K562 (cell line): Measurements from ENCODE around the gene LRMDA. TPM values are rescaled to one million over a fixed set of nuclear protein-coding genes. Genes with fewer than 3 reads are reported as not detected.

Source experiments
- ATAC-seq: fragments of 200-7000 bp; cut with Tn5 transposase; 3 replicates; pipeline ENCODE4 v1.9.1; 2020; ENCODE audit warnings: moderate library complexity
- BruUV-seq: library from RNA; stranded (reverse); fragments of 400-500 nt; replicated peaks from 2 replicates; lab custom pipeline; 2021; lab: Mats Ljungman, UMichigan
- CTCF ChIA-PET: fragments of 300-600 bp; formaldehyde crosslinking; extraction: SDS; loops from one replicate; lab custom pipeline; 2021; ENCODE audit warnings: low intra/inter-chr PET ratio; lab: Yijun Ruan, JAX
- POLR2A ChIA-PET: fragments of 300-600, 350-650 bp; sonication (Branson Sonifier 250); formaldehyde crosslinking; extraction: SDS; loops from one replicate; lab custom pipeline; 2021; ENCODE audit warnings: antibody characterized with exemption, inconsistent platforms; lab: Yijun Ruan, JAX
- DNase-seq, 4 experiments: peaks; one replicate each; pipeline versions ENCODE4 v3.0.0 to v3.0.0-alpha.2; 2011 to 2018; ENCODE audit warnings: low spot score in 3 of 4, mixed read lengths in 3 of 4; ENCODE audit errors: extremely low read depth in 1 of 4
- FAIRE-seq: peaks from 2 replicates; lab custom pipeline; 2011; peaks lifted over from hg19 to GRCh38; lab: Jason Lieb, UNC
- H2AFZ ChIP-seq: 2 replicates; pipeline ENCODE4 v1.6.0; 2011; ENCODE audit warnings: low read depth, low read length, control low read depth, inconsistent platforms
- H3K27ac ChIP-seq: fragments of 200-600 bp; 3 replicates; pipeline ENCODE4 v1.8.0; 2011; ENCODE audit warnings: low read depth, mild to moderate bottlenecking, control low read depth, inconsistent platforms, low read length, moderate library complexity, mixed read lengths; ENCODE audit errors: extremely low read depth
- H3K27me3 ChIP-seq, 2 experiments: fragments of 300-600 bp in 1 of 2; 2 replicates in 1 of 2; 3 replicates in 1 of 2; pipeline versions ENCODE4 v1.6.0 to v1.8.0; 2011; ENCODE audit warnings: inconsistent platforms in 2 of 2, low read length in 2 of 2, mild to moderate bottlenecking in 1 of 2, mixed read lengths in 1 of 2, moderate library complexity in 1 of 2; ENCODE audit not compliant: control insufficient read depth in 2 of 2, insufficient read depth in 2 of 2
- H3K36me3 ChIP-seq: fragments of 300-600 bp; 3 replicates; pipeline ENCODE4 v1.8.0; 2011; ENCODE audit warnings: mild to moderate bottlenecking, low read length, inconsistent platforms; ENCODE audit not compliant: control insufficient read depth, insufficient read depth
- H3K4me1 ChIP-seq, 2 experiments: fragments of 200-600 bp in 1 of 2; replicated peaks in 1 of 2; 2 replicates in 1 of 2; 3 replicates in 1 of 2; pipeline versions ENCODE4 v1.5.1 to v1.8.0; 2011; ENCODE audit warnings: inconsistent platforms in 2 of 2, low read length in 2 of 2, mild to moderate bottlenecking in 1 of 2, mixed read lengths in 1 of 2, moderate library complexity in 1 of 2; ENCODE audit not compliant: control insufficient read depth in 2 of 2, insufficient read depth in 2 of 2
- H3K4me2 ChIP-seq: 2 replicates; pipeline ENCODE4 v1.6.1; 2011; ENCODE audit warnings: low read length, control low read depth, inconsistent platforms, mixed read lengths; ENCODE audit not compliant: insufficient read depth
- H3K4me3 ChIP-seq: fragments of 200-600 bp; sonication (generic), shearing (Covaris generic); 2 replicates; pipeline ENCODE4 v1.5.1; 2016; ENCODE audit warnings: control low read depth, inconsistent platforms
- H3K79me2 ChIP-seq: fragments of 200-600 bp; 3 replicates; pipeline ENCODE4 v1.8.0; 2011; ENCODE audit warnings: low read length, inconsistent platforms; ENCODE audit not compliant: control insufficient read depth, insufficient read depth
- H3K9ac ChIP-seq, 2 experiments: 2 replicates each; pipeline versions ENCODE4 v1.6.0 to v1.6.1; 2011; ENCODE audit warnings: low read depth in 2 of 2, low read length in 2 of 2, control low read depth in 1 of 2, inconsistent platforms in 1 of 2, mild to moderate bottlenecking in 1 of 2, mixed read lengths in 1 of 2; ENCODE audit not compliant: insufficient read depth in 1 of 2
- H3K9me1 ChIP-seq: one replicate; pipeline ENCODE4 v1.6.0; 2011; ENCODE audit warnings: inconsistent platforms, mild to moderate bottlenecking, low read length, moderate library complexity; ENCODE audit not compliant: control insufficient read depth, insufficient read depth
- H3K9me3 ChIP-seq: replicated peaks from 2 replicates; pipeline ENCODE4 v1.5.1; 2011; ENCODE audit warnings: low read depth, low read length, inconsistent platforms; ENCODE audit not compliant: control insufficient read depth, insufficient read depth
- H4K20me1 ChIP-seq: replicated peaks from 2 replicates; pipeline ENCODE4 v1.6.1; 2011; ENCODE audit warnings: low read length, inconsistent platforms, mixed read lengths; ENCODE audit not compliant: control insufficient read depth, insufficient read depth
- CHD1 ChIP-seq: fragments of 200-600 bp; sonication (generic); IDR thresholded peaks from one replicate; pipeline ENCODE4 v1.6.1; 2012; ENCODE audit warnings: mild to moderate bottlenecking, moderate library complexity, low read length, inconsistent platforms
- GTF2F1 ChIP-seq: IDR thresholded peaks from 2 replicates; pipeline ENCODE4 v1.6.1; 2011; ENCODE audit warnings: low read depth, low read length, improper control_type of control experiment
- HDAC3 ChIP-seq: fragments of 450-650 bp; IDR thresholded peaks from 2 replicates; pipeline ENCODE4 v1.6.1; 2018; ENCODE audit warnings: borderline replicate concordance, mild to moderate bottlenecking, moderate library complexity; ENCODE audit not compliant: partially characterized antibody
- RBM14 ChIP-seq: fragments of 200-400 bp; formaldehyde crosslinking; IDR thresholded peaks from 2 replicates; pipeline ENCODE4 v1.6.1; 2018; ENCODE audit warnings: low read depth, mild to moderate bottlenecking, low read length, moderate library complexity, borderline replicate concordance; ENCODE audit not compliant: insufficient read depth
- THRA ChIP-seq: fragments of 450-650 bp; IDR thresholded peaks from 2 replicates; pipeline ENCODE4 v1.6.1; 2017; ENCODE audit warnings: mild to moderate bottlenecking, moderate library complexity
- ZBTB8A ChIP-seq: fragments of 450-650 bp; IDR thresholded peaks from 2 replicates; pipeline ENCODE4 v1.6.1; 2018; ENCODE audit warnings: mild to moderate bottlenecking, moderate library complexity; ENCODE audit not compliant: partially characterized antibody
- ZNF274 ChIP-seq: IDR thresholded peaks from 2 replicates; pipeline ENCODE4 v1.6.1; 2011; ENCODE audit warnings: low read depth, mild to moderate bottlenecking, low read length, moderate library complexity, borderline replicate concordance
- WGBS: fragments of 100-300 bp; shearing (Covaris generic); methylation state at CpG from one replicate; pipeline ENCODE4 v1.1.6; 2016; ENCODE audit warnings: low coverage, mixed read lengths; ENCODE audit not compliant: insufficient coverage; ENCODE audit errors: missing lambda C conversion rate; 5-methylcytosine and 5-hydroxymethylcytosine counted together
- in situ Hi-C: fragments of 300-500 bp; cut with MboI; formaldehyde crosslinking; loops from 4 replicates; pipeline ENCODE4 v1.15.0; 2018; ENCODE audit warnings: inconsistent platforms, mixed read lengths
- intact Hi-C: fragments of 100-400 bp; cut with micrococcal nuclease; formaldehyde crosslinking; loops from 2 replicates; pipeline ENCODE4 v1.14.2; 2022
- polyA plus RNA-seq, 8 experiments: library from polyadenylated mRNA; depleted of rRNA in 4 of 8; stranded (reverse) in 5 of 8; unstranded in 3 of 8; fragments of >200 nt; fragmentation: Nextera tagmentation in 2 of 8; fragmentation: Illumina TruSeq in 1 of 8; extraction: Ambion mirVana in 2 of 8; extraction: Trizol in 1 of 8; gene quantifications; 2 replicates each; pipeline versions ENCODE4 v1.2.1 to v1.2.3, GENCODE V29; 2011 to 2014; ENCODE audit warnings: inconsistent platforms in 1 of 8, missing spikeins in 1 of 8
- total RNA-seq, 7 experiments: library from RNA; depleted of rRNA in 6 of 7; stranded (reverse); fragments of >200 nt in 6 of 7; fragmentation: Illumina TruSeq in 2 of 7; extraction: Trizol in 2 of 7; gene quantifications; 2 replicates each; pipeline versions ENCODE4 v1.2.1 to v1.2.3, GENCODE V29; 2011 to 2021; ENCODE audit warnings: low replicate concordance in 1 of 7
- TF ChIP-seq, protein P1 (sequence below): sonication (generic); formaldehyde crosslinking; IDR thresholded peaks from 2 replicates; pipeline ENCODE4 v1.8.0; 2022; ENCODE audit warnings: mild to moderate bottlenecking, low read depth, missing genetic modification reagents
- TF ChIP-seq, protein P2 (sequence below): IDR thresholded peaks from 3 replicates; pipeline ENCODE4 v1.6.1; 2011; ENCODE audit warnings: borderline replicate concordance, mild to moderate bottlenecking; ENCODE audit not compliant: insufficient read length, insufficient read depth

Gene LRMDA
- total and polyA plus RNA-seq, 9 of the 15 experiments (the other 6 are each of a cell fraction or from before 2014, with no cell fraction given) = 0.25 TPM; not detected in 8

GRCh38 chr10:76007667-76008181 lies 576.3 kb downstream of the LRMDA start (continued):
- TF ChIP-seq, protein P1, sequence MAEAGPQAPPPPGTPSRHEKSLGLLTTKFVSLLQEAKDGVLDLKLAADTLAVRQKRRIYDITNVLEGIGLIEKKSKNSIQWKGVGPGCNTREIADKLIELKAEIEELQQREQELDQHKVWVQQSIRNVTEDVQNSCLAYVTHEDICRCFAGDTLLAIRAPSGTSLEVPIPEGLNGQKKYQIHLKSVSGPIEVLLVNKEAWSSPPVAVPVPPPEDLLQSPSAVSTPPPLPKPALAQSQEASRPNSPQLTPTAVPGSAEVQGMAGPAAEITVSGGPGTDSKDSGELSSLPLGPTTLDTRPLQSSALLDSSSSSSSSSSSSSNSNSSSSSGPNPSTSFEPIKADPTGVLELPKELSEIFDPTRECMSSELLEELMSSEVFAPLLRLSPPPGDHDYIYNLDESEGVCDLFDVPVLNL (CRISPR knock-in tag) = no peak
- TF ChIP-seq, protein P2, sequence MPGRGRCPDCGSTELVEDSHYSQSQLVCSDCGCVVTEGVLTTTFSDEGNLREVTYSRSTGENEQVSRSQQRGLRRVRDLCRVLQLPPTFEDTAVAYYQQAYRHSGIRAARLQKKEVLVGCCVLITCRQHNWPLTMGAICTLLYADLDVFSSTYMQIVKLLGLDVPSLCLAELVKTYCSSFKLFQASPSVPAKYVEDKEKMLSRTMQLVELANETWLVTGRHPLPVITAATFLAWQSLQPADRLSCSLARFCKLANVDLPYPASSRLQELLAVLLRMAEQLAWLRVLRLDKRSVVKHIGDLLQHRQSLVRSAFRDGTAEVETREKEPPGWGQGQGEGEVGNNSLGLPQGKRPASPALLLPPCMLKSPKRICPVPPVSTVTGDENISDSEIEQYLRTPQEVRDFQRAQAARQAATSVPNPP = no peak
- TF ChIP-seq ZBTB8A (no peak), GTF2F1 (no peak), RBM14 (no peak)

GRCh38 chr10:76009531-76009930 lies 578.1 kb downstream of the LRMDA start:
- no TSS peak for BruUV-seq
- intact Hi-C loops = no loop called here
- 1% methylated on average over 11 of the region's 11 CpGs for WGBS
- ChIA-PET POLR2A (interaction anchor here (0.8 to 1.1 kb wide), 2 partner anchors 50 to 202 kb away, joined by 3 to 4 read pairs; no protein-coding TSS in a partner anchor), CTCF (no interaction called here)
- no peaks in the 10 kb centered on the region for H3K36me3 ChIP-seq
- in situ Hi-C loops = no loop called here
- peaks cover 2 to 23% of the 10 kb centered on the region in 2 experiments; a peak in 3 of 5 replicates for H3K27me3 ChIP-seq
- FAIRE-seq = no peak
- no peaks in the 10 kb centered on the region for H3K9me1 ChIP-seq
- H4K20me1 ChIP-seq = no peaks in the 10 kb centered on the region; the same call in 1 of the 2 replicates
- no peaks in the 10 kb centered on the region for H3K79me2 ChIP-seq
- no peak overlapping the region for H2AFZ ChIP-seq
- H3K4me2 ChIP-seq = no peak overlapping the region
- H3K9ac ChIP-seq = no peak overlapping the region
- H3K27ac ChIP-seq = no peak overlapping the region
- H3K4me1 ChIP-seq = no peaks in the 10 kb centered on the region
- no peak for DNase-seq
- no peak for ATAC-seq
- no peaks in the 10 kb centered on the region for H3K9me3 ChIP-seq
- TF ChIP-seq HDAC3 (no peak), ZNF274 (no peak), ZBTB8A (no peak), THRA (no peak), CHD1 (no peak)
- no peak overlapping the region for H3K4me3 ChIP-seq
